Measurements from ENCODE around the gene MYOD1. TPM values are rescaled to one million over a fixed set of nuclear protein-coding genes. Genes with fewer than 3 reads are reported as not detected.

MYOD1 gene
- total and polyA plus RNA-seq, 8 donors = not detected

GRCh38 chr11:17746096-17746495, 26.7 kb downstream of the MYOD1 start:
- intact Hi-C loops (cut with DNase I) = no loop called here
- no peaks in the 10 kb centered on the region for H3K36me3 ChIP-seq
- no peaks in the 10 kb centered on the region for H3K4me1 ChIP-seq
- H3K27ac ChIP-seq = no peak overlapping the region
- 59 to 73% methylated on average over 11 of the region's 11 CpGs for WGBS, 2 donors
- H3K4me3 ChIP-seq = no peak overlapping the region
- H3K9me3 ChIP-seq = no peaks in the 10 kb centered on the region
- no peak for ATAC-seq
- DNase-seq = no peak
- no peak for FAIRE-seq
- H3K27me3 ChIP-seq = no peaks in the 10 kb centered on the region
- TF ChIP-seq CTCF (IDR thresholded peaks at IDR 0.05) = no peak

GRCh38 chr11:17747131-17747955, 28.0 kb downstream of the MYOD1 start:
- Histone ChIP-seq H3K9me3 (no peaks in the 10 kb centered on the region), H3K36me3 (no peaks in the 10 kb centered on the region), H3K4me1 (no peaks in the 10 kb centered on the region), H3K27ac (no peak overlapping the region), H3K27me3 (no peaks in the 10 kb centered on the region), H3K4me3 (no peak overlapping the region)
- intact Hi-C loops (cut with DNase I) = no loop called here
- FAIRE-seq (no peak), DNase-seq (no peak), ATAC-seq (no peak)
- 67 to 80% methylated on average over 17 to 19 of the region's 19 CpGs for WGBS, 2 donors
- no peak for TF ChIP-seq CTCF (IDR thresholded peaks at IDR 0.05)

GRCh38 chr11:17748044-17748443, 28.7 kb downstream of the MYOD1 start:
- no peak overlapping the region for H3K27ac ChIP-seq
- ATAC-seq = no peak
- intact Hi-C loops (cut with DNase I) = no loop called here
- no peak overlapping the region for H3K4me3 ChIP-seq
- no peak for TF ChIP-seq CTCF (IDR thresholded peaks at IDR 0.05)
- no peaks in the 10 kb centered on the region for H3K36me3 ChIP-seq
- FAIRE-seq = no peak
- H3K9me3 ChIP-seq = no peaks in the 10 kb centered on the region
- no peaks in the 10 kb centered on the region for H3K27me3 ChIP-seq
- no peak for DNase-seq
- 81 to 94% methylated on average over 8 of the region's 8 CpGs for WGBS, 2 donors
- H3K4me1 ChIP-seq = no peaks in the 10 kb centered on the region

- intact Hi-C loops (cut with DNase I) = no loop called here
- FAIRE-seq = no peak
- Histone ChIP-seq H3K36me3 (no peaks in the 10 kb centered on the region), H3K27ac (no peak overlapping the region), H3K27me3 (no peaks in the 10 kb centered on the region), H3K4me1 (no peaks in the 10 kb centered on the region), H3K4me3 (no peak overlapping the region), H3K9me3 (no peaks in the 10 kb centered on the region)
- ATAC-seq = no peak
- peak in 1 of 6 donors; percentile 30 for DNase-seq
- 69 to 78% methylated on average over 19 of the region's 19 CpGs for WGBS, 2 donors
- no peak for TF ChIP-seq CTCF (IDR thresholded peaks at IDR 0.05)
These were observed 29.7 kb downstream of the MYOD1 start for GRCh38 chr11:17748761-17749721.
